Measurements from ENCODE around the gene TMEM175.

TMEM175 gene

DNA sequence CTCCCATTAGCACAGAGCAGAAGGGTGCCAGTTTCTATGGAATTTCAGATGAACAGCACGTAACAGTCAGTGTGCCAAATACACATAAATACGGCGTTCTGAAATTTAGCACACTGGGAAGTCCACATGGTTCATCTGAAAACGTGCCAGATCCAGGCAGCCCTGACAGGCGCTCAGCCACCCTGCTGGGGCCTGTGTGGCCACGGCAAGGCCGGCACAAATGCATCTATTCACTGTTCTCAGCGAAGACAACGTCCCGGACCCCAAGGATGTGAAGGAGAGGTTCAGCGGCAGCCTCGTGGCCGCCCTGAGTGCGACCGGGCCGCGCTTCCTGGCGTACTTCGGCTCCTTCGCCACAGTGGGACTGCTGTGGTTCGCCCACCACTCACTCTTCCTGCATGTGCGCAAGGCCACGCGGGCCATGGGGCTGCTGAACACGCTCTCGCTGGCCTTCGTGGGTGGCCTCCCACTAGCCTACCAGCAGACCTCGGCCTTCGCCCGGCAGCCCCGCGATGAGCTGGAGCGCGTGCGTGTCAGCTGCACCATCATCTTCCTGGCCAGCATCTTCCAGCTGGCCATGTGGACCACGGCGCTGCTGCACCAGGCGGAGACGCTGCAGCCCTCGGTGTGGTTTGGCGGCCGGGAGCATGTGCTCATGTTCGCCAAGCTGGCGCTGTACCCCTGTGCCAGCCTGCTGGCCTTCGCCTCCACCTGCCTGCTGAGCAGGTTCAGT is 25.5 kb downstream of the TMEM175 start:
- no peak for DNase-seq
- H3K9me3 ChIP-seq: no peaks in the 10 kb centered on the region
- peaks cover 5% of the 10 kb centered on the region; the same call in 1 of the 2 replicates for H3K36me3 ChIP-seq
- peaks cover 27% of the 10 kb centered on the region for H3K27me3 ChIP-seq
- H3K4me1 ChIP-seq: peaks cover 2% of the 10 kb centered on the region
- no peak for TF ChIP-seq CTCF (IDR thresholded peaks at IDR 0.05; ENCODE audit: low read depth, low read length)
- no peak overlapping the region for H3K4me3 ChIP-seq (ENCODE audit: low read depth, low read length)

GRCh38 chr4:958314-958665 is 26.0 kb downstream of the TMEM175 start:
- Histone ChIP-seq H3K4me1 (peaks cover 2% of the 10 kb centered on the region), H3K4me3 (ENCODE audit: low read depth, low read length) (no peak overlapping the region), H3K9me3 (no peaks in the 10 kb centered on the region), H3K36me3 (peaks cover 4% of the 10 kb centered on the region; the same call in 1 of the 2 replicates), H3K27me3 (peaks cover 33% of the 10 kb centered on the region)
- no peak for DNase-seq
- TF ChIP-seq CTCF (IDR thresholded peaks at IDR 0.05; ENCODE audit: low read depth, low read length): no peak

DNA sequence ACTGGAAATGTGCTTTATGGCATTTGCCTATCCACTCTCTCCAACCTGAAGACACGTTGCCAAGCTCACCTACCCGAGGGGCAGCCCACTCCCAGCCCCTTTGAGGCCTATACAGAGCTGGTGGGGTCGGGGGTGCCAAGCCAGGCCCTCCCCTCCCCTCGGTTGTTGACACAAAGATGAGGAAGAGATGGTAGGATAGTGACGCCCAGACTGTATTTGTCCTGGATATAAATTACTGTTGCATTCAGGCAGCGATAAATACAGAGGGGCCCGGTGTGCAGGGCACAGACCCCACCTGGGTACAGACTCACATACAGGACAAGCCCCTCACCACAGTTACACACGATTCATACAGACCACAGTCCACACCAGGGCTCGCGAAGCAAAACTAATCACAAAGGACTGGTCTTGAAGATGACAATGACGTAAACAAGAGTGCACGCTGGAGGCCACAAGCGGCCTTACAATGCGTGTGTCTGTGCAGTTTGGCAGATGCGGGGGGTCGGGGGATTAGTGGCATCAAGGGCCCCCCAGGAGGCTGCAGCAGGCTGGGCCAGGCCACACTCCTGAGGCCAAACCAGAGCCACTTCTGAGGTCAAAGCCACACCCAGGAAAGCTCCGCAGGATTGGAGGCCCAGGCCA is 26.6 kb downstream of the TMEM175 start:
- TF ChIP-seq CTCF (IDR thresholded peaks at IDR 0.05; ENCODE audit: low read depth, low read length): no peak
- peaks cover 2% of the 10 kb centered on the region for H3K4me1 ChIP-seq
- H3K36me3 ChIP-seq: no peaks in the 10 kb centered on the region
- H3K4me3 ChIP-seq (ENCODE audit: low read depth, low read length): no peak overlapping the region
- no peak for DNase-seq
- peaks cover 34% of the 10 kb centered on the region for H3K27me3 ChIP-seq
- H3K9me3 ChIP-seq: no peaks in the 10 kb centered on the region

GRCh38 chr4:959338-960139 is 27.3 kb downstream of the TMEM175 start:
- H3K4me1 ChIP-seq: peaks cover 2% of the 10 kb centered on the region
- no peak for TF ChIP-seq CTCF (IDR thresholded peaks at IDR 0.05; ENCODE audit: low read depth, low read length)
- no peaks in the 10 kb centered on the region for H3K9me3 ChIP-seq
- H3K4me3 ChIP-seq (ENCODE audit: low read depth, low read length): no peak overlapping the region
- H3K36me3 ChIP-seq: no peaks in the 10 kb centered on the region
- H3K27me3 ChIP-seq: peaks cover 36% of the 10 kb centered on the region
- no peak for DNase-seq

DNA sequence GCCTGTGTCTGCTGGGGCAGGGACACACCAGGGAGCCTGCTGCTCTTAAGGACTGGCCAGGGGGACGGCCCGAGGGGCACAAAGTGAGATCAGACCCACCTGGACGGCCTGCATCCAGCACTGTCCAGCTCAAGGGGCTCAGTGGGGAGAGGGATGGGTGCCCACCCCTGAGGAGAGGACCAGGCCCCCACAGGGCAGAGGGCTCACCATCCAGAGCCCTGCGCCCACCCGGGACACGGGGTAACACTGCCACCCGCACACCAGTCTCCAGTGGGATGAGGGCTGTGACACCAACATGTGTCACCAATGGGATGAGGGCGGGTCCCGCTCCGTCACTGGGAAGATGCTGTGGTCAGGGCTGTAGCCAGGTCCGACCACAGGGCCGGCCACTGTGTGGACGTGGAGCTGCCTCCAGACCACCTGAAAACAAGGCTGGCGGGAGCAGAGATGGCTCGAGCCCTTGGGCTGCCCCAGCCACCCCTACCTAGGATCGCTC is 27.9 kb downstream of the TMEM175 start:
- peaks cover 42% of the 10 kb centered on the region for H3K27me3 ChIP-seq
- no peak for DNase-seq
- TF ChIP-seq CTCF (IDR thresholded peaks at IDR 0.05; ENCODE audit: low read depth, low read length): no peak
- H3K36me3 ChIP-seq: no peaks in the 10 kb centered on the region
- peaks cover 2% of the 10 kb centered on the region for H3K4me1 ChIP-seq
- H3K9me3 ChIP-seq: no peaks in the 10 kb centered on the region
- no peak overlapping the region for H3K4me3 ChIP-seq (ENCODE audit: low read depth, low read length)
